Activated CD8-positive, alpha-beta memory T cell treated with anti-CD3 and anti-CD28 coated beads, Interleukin-2, amount 10 ng/mL, durations not matched to agents 7 days and 5 days (primary cell): ENCODE data around the gene MAST3. TPM values are rescaled to one million over a fixed set of nuclear protein-coding genes. Genes with fewer than 3 reads are reported as not detected.

ENCODE experiments used
- ATAC-seq: fragments of 150-1000 bp; cut with Tn5 transposase; one replicate; pipeline ENCODE4 v1.10.0; 2021; ENCODE audit warnings: moderate library complexity
- CTCF ChIA-PET: fragments of 350-600 bp; sonication (Branson Sonifier 250); formaldehyde crosslinking; loops from one replicate; lab custom pipeline; 2021; ENCODE audit warnings: antibody characterized with exemption; lab: Charles Lee
- DNase-seq: peaks from one replicate; pipeline ENCODE4 v3.0.0-alpha.2; 2020
- H3K27ac Mint-ChIP-seq: one replicate; pipeline ENCODE4 v1.8.0; 2021; ENCODE audit warnings: mild to moderate bottlenecking, mixed read lengths
- H3K27me3 Mint-ChIP-seq: one replicate; pipeline ENCODE4 v1.8.0; 2021; ENCODE audit warnings: mixed read lengths
- H3K36me3 Mint-ChIP-seq: one replicate; pipeline ENCODE4 v1.8.0; 2021; ENCODE audit warnings: mild to moderate bottlenecking, mixed read lengths
- H3K4me1 Mint-ChIP-seq: one replicate; pipeline ENCODE4 v1.8.0; 2021; ENCODE audit warnings: mixed read lengths
- H3K4me3 Mint-ChIP-seq: one replicate; pipeline ENCODE4 v1.8.0; 2021; ENCODE audit warnings: mild to moderate bottlenecking, moderate library complexity, mixed read lengths
- H3K9me3 Mint-ChIP-seq: one replicate; pipeline ENCODE4 v1.8.0; 2022; ENCODE audit warnings: low read depth, mixed read lengths
- total RNA-seq, 2 experiments: library from RNA; stranded (reverse); gene quantifications; one replicate each; pipeline ENCODE4 v1.2.3, GENCODE V29; 2021

The MAST3 gene
- total RNA-seq, 2 experiments from 2014 or later: 25.7 to 34.1 TPM

DNA sequence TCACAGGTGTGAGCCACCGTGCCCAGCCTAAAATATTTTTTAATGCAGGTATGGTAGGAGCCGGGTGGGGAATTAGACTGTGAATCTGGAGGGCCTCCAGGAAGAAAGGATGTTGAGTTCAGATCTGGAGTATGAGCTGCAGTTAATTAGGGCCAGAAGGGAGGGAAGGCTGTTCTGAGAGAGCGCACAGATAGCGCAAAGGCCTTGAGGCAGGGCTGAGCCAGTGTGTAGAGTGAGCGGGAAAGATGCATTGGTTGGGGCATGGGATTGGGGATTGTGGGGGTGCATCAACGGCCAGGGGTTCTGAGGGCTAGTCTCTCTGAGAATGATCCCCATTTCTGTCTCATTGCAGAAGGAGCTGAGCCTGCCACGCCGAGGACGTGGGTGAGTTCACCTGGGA lies 9.7 kb downstream of the MAST3 start:
- H3K36me3 Mint-ChIP-seq: peaks cover 2% of the 10 kb centered on the region
- no peak overlapping the region for H3K27ac Mint-ChIP-seq
- H3K4me1 Mint-ChIP-seq: peaks cover 28% of the 10 kb centered on the region
- ATAC-seq (no peak), DNase-seq (no peak)
- CTCF ChIA-PET: no interaction called here
- no peak overlapping the region for H3K4me3 Mint-ChIP-seq
- no peaks in the 10 kb centered on the region for H3K27me3 Mint-ChIP-seq
- H3K9me3 Mint-ChIP-seq: no peaks in the 10 kb centered on the region

DNA sequence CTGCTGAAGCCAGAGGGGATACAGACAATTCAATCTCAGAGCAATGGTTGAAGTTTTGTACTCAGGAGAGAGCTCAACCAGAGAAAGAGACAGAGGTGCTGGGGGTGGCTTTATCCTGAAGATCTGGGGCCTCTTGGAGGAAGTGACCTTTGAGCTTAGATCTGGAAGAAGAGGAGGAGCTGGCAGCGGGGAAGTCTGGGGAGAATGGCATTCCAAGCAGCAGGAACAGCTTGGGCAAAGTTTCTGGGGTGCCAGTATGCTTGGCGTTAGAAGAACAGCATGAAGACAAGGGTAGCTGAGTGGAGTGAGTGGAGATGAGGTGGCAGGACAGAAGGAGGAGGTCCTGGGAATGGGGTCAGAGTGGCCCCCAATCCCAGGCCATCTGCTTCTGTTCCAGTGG lies 11.3 kb downstream of the MAST3 start:
- Mint-ChIP-seq H3K27ac (peak overlapping the region; percentile 7), H3K4me3 (peak overlapping the region; percentile 55), H3K27me3 (no peaks in the 10 kb centered on the region), H3K9me3 (no peaks in the 10 kb centered on the region), H3K4me1 (peaks cover 30% of the 10 kb centered on the region), H3K36me3 (peaks cover 2% of the 10 kb centered on the region)
- DNase-seq (no peak), ATAC-seq (no peak)
- CTCF ChIA-PET: interaction anchor here (1.0 to 5.9 kb wide), 8 partner anchors 9 to 102 kb away, joined by 3 to 84 read pairs (median 10); partner anchors contain the start of genes IL12RB1, MAST3, MPV17L2 and PIK3R2

DNA sequence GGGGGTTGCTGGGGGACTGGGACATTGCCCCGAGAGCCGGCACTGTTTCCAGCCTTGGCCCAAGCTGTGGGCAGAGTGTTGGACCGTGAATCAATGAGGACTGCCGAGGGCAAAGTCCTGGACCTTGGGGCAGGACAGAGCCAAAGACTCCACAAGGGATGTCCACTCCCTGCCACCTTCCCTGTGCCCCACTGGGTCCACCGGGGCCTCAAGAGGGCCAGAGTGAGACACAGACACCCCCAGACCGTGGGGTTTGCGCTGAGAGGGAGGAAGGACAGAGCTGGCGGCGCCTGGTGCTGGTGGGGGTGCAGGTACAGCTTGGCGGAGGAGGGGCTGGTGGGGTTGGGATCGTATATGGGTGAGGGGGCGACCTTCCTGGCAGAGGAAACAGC lies 11.8 kb downstream of the MAST3 start:
- DNase-seq: no peak
- Mint-ChIP-seq H3K27me3 (no peaks in the 10 kb centered on the region), H3K27ac (no peak overlapping the region), H3K4me1 (peaks cover 28% of the 10 kb centered on the region), H3K9me3 (no peaks in the 10 kb centered on the region), H3K4me3 (peak overlapping the region; percentile 55), H3K36me3 (peaks cover 2% of the 10 kb centered on the region)
- CTCF ChIA-PET: interaction anchor here (1.0 to 5.9 kb wide), 9 partner anchors 9 to 102 kb away, joined by 4 to 84 read pairs (median 12); partner anchors contain the start of genes IL12RB1, MAST3, MPV17L2 and PIK3R2
- ATAC-seq: no peak

DNA sequence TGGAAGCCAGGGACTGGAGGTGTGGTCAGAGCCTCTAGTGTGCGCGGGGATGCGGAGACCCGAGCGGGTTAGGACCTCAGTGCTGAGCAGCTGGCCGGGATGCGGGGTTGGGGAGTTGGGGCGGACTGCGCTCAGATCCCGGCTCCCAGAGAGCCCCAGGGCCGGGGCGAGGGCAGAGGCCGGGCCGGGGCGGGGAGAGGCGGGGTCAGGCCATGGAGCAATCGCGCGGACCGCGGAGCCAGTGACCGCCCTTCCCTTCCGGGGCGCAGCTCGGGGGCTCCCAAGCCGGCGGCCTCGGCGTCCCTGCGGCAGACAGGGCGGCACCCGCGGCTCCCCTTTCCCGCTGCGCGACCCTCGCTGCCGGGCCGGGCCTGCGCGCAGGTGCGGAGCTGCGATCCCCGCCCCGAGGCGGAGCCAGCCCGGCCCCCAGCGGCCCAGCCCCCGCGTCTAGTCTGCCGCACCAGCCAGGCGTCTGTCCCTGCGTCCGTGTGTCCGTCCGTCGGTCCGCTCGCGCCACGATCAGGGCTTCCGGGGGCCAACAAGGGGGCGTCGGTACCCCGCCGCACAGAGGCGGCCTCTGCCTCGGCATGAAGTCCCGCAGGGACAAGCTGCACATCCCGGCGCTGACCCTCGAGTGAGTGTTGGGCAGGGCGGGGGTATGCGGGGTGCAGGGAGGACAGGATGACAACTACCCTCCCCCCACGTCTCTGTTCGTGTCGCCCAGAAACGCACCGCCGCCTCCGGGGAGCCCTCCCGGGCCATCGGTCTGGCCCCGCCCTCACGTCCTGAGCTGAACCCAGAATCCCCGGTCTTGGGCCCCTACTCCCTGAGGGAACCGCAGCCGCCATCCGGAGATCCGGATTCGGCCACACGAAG lies 12.4 kb downstream of the MAST3 start:
- DNase-seq: peak; percentile 66
- Mint-ChIP-seq H3K4me1 (peaks cover 22% of the 10 kb centered on the region), H3K4me3 (peak overlapping the region; percentile 71), H3K27ac (no peak overlapping the region), H3K27me3 (no peaks in the 10 kb centered on the region), H3K9me3 (no peaks in the 10 kb centered on the region), H3K36me3 (peaks cover 2% of the 10 kb centered on the region)
- CTCF ChIA-PET: interaction anchor here (1.0 to 5.9 kb wide), 16 partner anchors 8 to 301 kb away, joined by 3 to 84 read pairs (median 6); partner anchors contain the start of genes IL12RB1, MAST3, MPV17L2 and PIK3R2
- ATAC-seq: peak; percentile 81

GRCh38 chr19:18110609-18111232 lies 13.1 kb downstream of the MAST3 start:
- H3K4me1 Mint-ChIP-seq: peaks cover 22% of the 10 kb centered on the region
- H3K27ac Mint-ChIP-seq: no peak overlapping the region
- no peaks in the 10 kb centered on the region for H3K9me3 Mint-ChIP-seq
- H3K27me3 Mint-ChIP-seq: no peaks in the 10 kb centered on the region
- H3K4me3 Mint-ChIP-seq: peak overlapping the region; percentile 71
- no peak for DNase-seq
- no peak for ATAC-seq
- H3K36me3 Mint-ChIP-seq: peaks cover 2% of the 10 kb centered on the region
- CTCF ChIA-PET: interaction anchor here (0.6 to 5.9 kb wide), 20 partner anchors 9 to 300 kb away, joined by 3 to 84 read pairs (median 6); partner anchors contain the start of genes ARRDC2, IL12RB1, MAST3 and PIK3R2

GRCh38 chr19:18112989-18113478 lies 15.5 kb downstream of the MAST3 start:
- H3K27ac Mint-ChIP-seq: no peak overlapping the region
- ATAC-seq (peak; percentile 50), DNase-seq (peak; percentile 86)
- CTCF ChIA-PET: interaction anchor here (0.6 to 5.9 kb wide), 28 partner anchors 8 to 299 kb away, joined by 3 to 84 read pairs (median 6); partner anchors contain the start of genes IL12RB1, MAST3, PIK3R2 and RAB3A
- H3K4me1 Mint-ChIP-seq: peaks cover 27% of the 10 kb centered on the region
- H3K4me3 Mint-ChIP-seq: no peak overlapping the region
- H3K9me3 Mint-ChIP-seq: no peaks in the 10 kb centered on the region
- peaks cover 2% of the 10 kb centered on the region for H3K36me3 Mint-ChIP-seq
- H3K27me3 Mint-ChIP-seq: no peaks in the 10 kb centered on the region

- ATAC-seq (no peak), DNase-seq (no peak)
- Mint-ChIP-seq H3K36me3 (peaks cover 2% of the 10 kb centered on the region), H3K27me3 (no peaks in the 10 kb centered on the region), H3K4me3 (no peak overlapping the region), H3K9me3 (no peaks in the 10 kb centered on the region), H3K27ac (no peak overlapping the region), H3K4me1 (peaks cover 32% of the 10 kb centered on the region)
- CTCF ChIA-PET: interaction anchor here (0.8 to 5.9 kb wide), 18 partner anchors 8 to 137 kb away, joined by 3 to 84 read pairs (median 8); partner anchors contain the start of genes IL12RB1, MAST3, PIK3R2 and RAB3A
Measured at GRCh38 chr19:18113827-18114226, 16.2 kb downstream of the MAST3 start.

DNA sequence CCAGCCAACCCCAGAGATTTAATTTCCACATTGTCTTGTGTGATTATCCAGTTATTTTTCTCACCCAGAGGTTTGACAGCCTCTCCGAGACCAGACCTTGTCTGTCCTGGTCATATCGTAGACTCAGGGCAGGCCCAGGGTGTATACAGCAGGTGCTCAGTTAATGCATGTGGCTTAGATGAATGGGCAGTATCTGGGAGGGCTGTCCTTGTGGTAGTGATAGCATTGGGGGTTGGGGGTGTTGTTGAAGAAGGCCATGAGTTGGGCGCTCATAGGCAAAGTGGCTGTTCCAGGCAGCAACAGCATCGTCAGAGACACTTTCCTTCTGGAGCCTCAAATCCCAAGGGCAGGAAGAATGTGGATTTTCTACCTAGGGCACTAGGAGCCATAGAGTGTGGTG lies 16.9 kb downstream of the MAST3 start:
- CTCF ChIA-PET: interaction anchor here (1.4 to 5.9 kb wide), 5 partner anchors 10 to 52 kb away, joined by 5 to 84 read pairs (median 20); partner anchors contain the start of gene PIK3R2
- H3K27me3 Mint-ChIP-seq: no peaks in the 10 kb centered on the region

GRCh38 chr19:18117364-18117691 lies 19.8 kb downstream of the MAST3 start:
- DNase-seq (no peak), ATAC-seq (no peak)
- no peaks in the 10 kb centered on the region for H3K36me3 Mint-ChIP-seq
- H3K27ac Mint-ChIP-seq: peak overlapping the region; percentile 71
- H3K4me1 Mint-ChIP-seq: peaks cover 42% of the 10 kb centered on the region
- no peaks in the 10 kb centered on the region for H3K27me3 Mint-ChIP-seq
- H3K4me3 Mint-ChIP-seq: peak overlapping the region; percentile 80
- H3K9me3 Mint-ChIP-seq: no peaks in the 10 kb centered on the region
- CTCF ChIA-PET: interaction anchor here (1.0 to 3.9 kb wide), 9 partner anchors 9 to 185 kb away, joined by 3 to 31 read pairs (median 6); partner anchors contain the start of genes CCDC124 and PIK3R2

More for the DNA sequence above, 16.9 kb downstream of the MAST3 start:
- DNase-seq (no peak), ATAC-seq (no peak)
- no peak overlapping the region for H3K27ac Mint-ChIP-seq
- H3K4me1 Mint-ChIP-seq: peaks cover 33% of the 10 kb centered on the region
- no peaks in the 10 kb centered on the region for H3K9me3 Mint-ChIP-seq
- H3K4me3 Mint-ChIP-seq: no peak overlapping the region
- peaks cover 2% of the 10 kb centered on the region for H3K36me3 Mint-ChIP-seq

- H3K9me3 Mint-ChIP-seq: no peaks in the 10 kb centered on the region
- no peaks in the 10 kb centered on the region for H3K27me3 Mint-ChIP-seq
- H3K4me1 Mint-ChIP-seq: peaks cover 42% of the 10 kb centered on the region
- peak overlapping the region; percentile 80 for H3K4me3 Mint-ChIP-seq
- no peaks in the 10 kb centered on the region for H3K36me3 Mint-ChIP-seq
- peak; percentile 74 for ATAC-seq
- H3K27ac Mint-ChIP-seq: peak overlapping the region; percentile 90
- CTCF ChIA-PET: interaction anchor here (1.0 to 3.9 kb wide), 13 partner anchors 9 to 211 kb away, joined by 3 to 31 read pairs (median 5); partner anchors contain the start of genes CCDC124 and PIK3R2
- peak; percentile 96 for DNase-seq
Measured at GRCh38 chr19:18117692-18118378, 20.3 kb downstream of the MAST3 start.

DNA sequence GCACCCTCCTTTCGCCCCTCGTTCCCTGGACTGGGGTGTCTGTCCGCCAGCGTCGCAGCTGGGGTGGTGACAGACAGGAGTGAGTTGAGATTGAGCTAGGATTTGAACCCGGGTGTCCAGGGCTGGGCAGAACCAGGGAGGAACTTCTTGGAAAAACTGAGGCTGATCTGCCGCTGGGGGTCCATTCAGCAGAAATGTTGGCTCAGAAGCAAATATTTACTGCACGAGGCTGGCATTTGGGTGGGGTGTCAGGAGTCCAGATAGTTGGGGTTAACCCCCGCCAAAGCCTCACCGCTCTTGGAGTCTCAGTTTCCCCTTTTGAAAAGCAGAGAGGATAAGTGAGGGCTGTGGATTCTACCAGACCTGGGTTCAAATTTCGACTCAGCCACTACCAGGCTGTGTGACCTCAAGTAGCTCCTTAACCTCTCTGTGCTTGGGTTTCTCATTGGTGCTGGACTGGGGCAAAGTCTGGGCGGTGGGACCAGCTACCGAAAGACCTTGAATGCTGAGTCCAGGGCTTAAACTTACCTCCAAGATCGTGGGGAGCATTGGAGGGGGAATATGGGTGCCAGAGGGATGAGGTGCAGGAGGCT lies 20.9 kb downstream of the MAST3 start:
- CTCF ChIA-PET: interaction anchor here (0.6 to 3.9 kb wide), 21 partner anchors 8 to 210 kb away, joined by 3 to 31 read pairs (median 5); partner anchors contain the start of genes IL12RB1 and PIK3R2
- no peaks in the 10 kb centered on the region for H3K9me3 Mint-ChIP-seq
- H3K4me1 Mint-ChIP-seq: peaks cover 40% of the 10 kb centered on the region
- DNase-seq (no peak), ATAC-seq (no peak)
- peak overlapping the region; percentile 90 for H3K27ac Mint-ChIP-seq
- H3K4me3 Mint-ChIP-seq: peak overlapping the region; percentile 80
- H3K27me3 Mint-ChIP-seq: no peaks in the 10 kb centered on the region
- peaks cover 2% of the 10 kb centered on the region for H3K36me3 Mint-ChIP-seq
